Measurements from ENCODE around the gene ALKBH8. TPM values are rescaled to one million over a fixed set of nuclear protein-coding genes. Genes with fewer than 3 reads are reported as not detected.
A peak's percentile ranks its signal among the peaks of the same experiment; 100 is the strongest.

The ALKBH8 gene
- polyA plus RNA-seq, 2 of the 4 experiments (the other 2 are of a cell fraction) = 6.5 to 10.8 TPM

DNA sequence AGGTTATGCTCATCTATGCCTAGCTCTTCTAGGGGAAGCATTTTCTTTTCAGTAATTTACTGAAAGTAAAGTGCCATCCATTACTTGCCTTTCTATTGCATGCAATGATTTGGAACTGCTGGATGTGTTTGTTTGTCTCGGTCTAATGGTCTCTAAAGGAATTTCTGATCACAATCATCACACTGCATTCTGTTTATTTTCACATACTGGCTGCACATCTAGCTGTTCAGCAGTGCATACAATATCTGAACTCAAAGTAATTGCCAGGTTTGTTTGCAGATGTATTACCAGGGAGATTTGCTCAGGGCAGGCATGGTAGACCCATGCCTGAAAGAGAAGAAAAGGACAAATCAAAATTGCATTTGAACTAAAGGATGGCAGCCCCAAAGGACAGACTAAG is 71.5 kb downstream of the ALKBH8 start:
- TF ChIP-seq, protein P1, sequence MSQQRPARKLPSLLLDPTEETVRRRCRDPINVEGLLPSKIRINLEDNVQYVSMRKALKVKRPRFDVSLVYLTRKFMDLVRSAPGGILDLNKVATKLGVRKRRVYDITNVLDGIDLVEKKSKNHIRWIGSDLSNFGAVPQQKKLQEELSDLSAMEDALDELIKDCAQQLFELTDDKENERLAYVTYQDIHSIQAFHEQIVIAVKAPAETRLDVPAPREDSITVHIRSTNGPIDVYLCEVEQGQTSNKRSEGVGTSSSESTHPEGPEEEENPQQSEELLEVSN (IDR thresholded peaks at IDR 0.05; ENCODE audit: borderline replicate concordance, low read depth) = no peak
- TF ChIP-seq, protein P2, sequence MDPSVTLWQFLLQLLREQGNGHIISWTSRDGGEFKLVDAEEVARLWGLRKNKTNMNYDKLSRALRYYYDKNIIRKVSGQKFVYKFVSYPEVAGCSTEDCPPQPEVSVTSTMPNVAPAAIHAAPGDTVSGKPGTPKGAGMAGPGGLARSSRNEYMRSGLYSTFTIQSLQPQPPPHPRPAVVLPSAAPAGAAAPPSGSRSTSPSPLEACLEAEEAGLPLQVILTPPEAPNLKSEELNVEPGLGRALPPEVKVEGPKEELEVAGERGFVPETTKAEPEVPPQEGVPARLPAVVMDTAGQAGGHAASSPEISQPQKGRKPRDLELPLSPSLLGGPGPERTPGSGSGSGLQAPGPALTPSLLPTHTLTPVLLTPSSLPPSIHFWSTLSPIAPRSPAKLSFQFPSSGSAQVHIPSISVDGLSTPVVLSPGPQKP (IDR thresholded peaks at IDR 0.05; ENCODE audit: low read depth, low read length) = no peak
- TF ChIP-seq, protein P3, sequence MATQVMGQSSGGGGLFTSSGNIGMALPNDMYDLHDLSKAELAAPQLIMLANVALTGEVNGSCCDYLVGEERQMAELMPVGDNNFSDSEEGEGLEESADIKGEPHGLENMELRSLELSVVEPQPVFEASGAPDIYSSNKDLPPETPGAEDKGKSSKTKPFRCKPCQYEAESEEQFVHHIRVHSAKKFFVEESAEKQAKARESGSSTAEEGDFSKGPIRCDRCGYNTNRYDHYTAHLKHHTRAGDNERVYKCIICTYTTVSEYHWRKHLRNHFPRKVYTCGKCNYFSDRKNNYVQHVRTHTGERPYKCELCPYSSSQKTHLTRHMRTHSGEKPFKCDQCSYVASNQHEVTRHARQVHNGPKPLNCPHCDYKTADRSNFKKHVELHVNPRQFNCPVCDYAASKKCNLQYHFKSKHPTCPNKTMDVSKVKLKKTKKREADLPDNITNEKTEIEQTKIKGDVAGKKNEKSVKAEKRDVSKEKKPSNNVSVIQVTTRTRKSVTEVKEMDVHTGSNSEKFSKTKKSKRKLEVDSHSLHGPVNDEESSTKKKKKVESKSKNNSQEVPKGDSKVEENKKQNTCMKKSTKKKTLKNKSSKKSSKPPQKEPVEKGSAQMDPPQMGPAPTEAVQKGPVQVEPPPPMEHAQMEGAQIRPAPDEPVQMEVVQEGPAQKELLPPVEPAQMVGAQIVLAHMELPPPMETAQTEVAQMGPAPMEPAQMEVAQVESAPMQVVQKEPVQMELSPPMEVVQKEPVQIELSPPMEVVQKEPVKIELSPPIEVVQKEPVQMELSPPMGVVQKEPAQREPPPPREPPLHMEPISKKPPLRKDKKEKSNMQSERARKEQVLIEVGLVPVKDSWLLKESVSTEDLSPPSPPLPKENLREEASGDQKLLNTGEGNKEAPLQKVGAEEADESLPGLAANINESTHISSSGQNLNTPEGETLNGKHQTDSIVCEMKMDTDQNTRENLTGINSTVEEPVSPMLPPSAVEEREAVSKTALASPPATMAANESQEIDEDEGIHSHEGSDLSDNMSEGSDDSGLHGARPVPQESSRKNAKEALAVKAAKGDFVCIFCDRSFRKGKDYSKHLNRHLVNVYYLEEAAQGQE (IDR thresholded peaks at IDR 0.05) = no peak
- TF ChIP-seq, protein P4, sequence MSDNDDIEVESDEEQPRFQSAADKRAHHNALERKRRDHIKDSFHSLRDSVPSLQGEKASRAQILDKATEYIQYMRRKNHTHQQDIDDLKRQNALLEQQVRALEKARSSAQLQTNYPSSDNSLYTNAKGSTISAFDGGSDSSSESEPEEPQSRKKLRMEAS (IDR thresholded peaks at IDR 0.05) = no peak
- TF ChIP-seq MAFK (IDR thresholded peaks at IDR 0.05; ENCODE audit: partially characterized antibody) = no peak
- TF ChIP-seq CHD4 (IDR thresholded peaks at IDR 0.05; ENCODE audit: borderline replicate concordance) = no peak
- ATAC-seq (no peak), FAIRE-seq (no peak), DNase-seq (ENCODE audit: low read depth in 1 of 2, low spot score in 1 of 2) (no peak)
- Histone ChIP-seq H3K9me3 (no peaks in the 10 kb centered on the region), H3K4me3 (no peak overlapping the region), H3K27ac (no peak overlapping the region), H3K4me2 (no peak overlapping the region), H3K4me1 (peaks cover 9% of the 10 kb centered on the region; the same call in 1 of the 3 replicates)
- 40% methylated on average over 1 of the region's 1 CpG for WGBS (ENCODE audit: missing lambda C conversion rate)
- CTCF ChIA-PET = no interaction called here
- POLR2A ChIA-PET = interaction anchor here (1.0 kb wide), 1 partner anchor 36 kb away, joined by 3 read pairs; the partner anchor contains the start of gene CWF19L2

DNA sequence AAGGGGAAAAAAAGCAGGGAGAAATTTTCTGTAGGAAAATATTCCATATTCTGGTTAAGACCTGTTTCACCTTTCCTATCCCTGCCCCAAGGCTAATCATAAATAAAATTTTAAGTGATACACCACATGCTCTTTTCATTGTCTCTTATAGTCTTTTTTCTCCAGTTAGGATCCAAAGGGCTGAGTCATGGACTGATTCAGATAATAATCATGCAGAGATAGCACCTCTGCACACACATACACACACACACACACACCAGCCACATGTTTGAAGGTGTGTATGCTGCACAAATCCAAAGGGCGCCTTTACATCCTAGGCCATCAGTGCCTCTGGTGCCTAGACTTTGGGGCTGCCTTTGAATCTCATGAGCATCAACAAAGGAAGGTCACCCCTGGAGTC is 72.4 kb downstream of the ALKBH8 start:
- H3K27ac ChIP-seq = peak overlapping the region in 1 of 2 experiments; percentile 4; a peak in 1 of 6 replicates
- peak overlapping the region; percentile 31; the same call in 2 of the 3 replicates for H3K4me2 ChIP-seq
- TF ChIP-seq, protein P4 (IDR thresholded peaks at IDR 0.05) = 0 out of 2 replicates have a peak, but pooled peaks have one; percentile 19
- TF ChIP-seq JUNB (IDR thresholded peaks at IDR 0.05) (peak; percentile 52), MYC (IDR thresholded peaks at IDR 0.05; ENCODE audit: borderline replicate concordance, low read length) (no peak), ESRRA (IDR thresholded peaks at IDR 0.05; ENCODE audit: borderline replicate concordance, low read length) (no peak), SMC3 (IDR thresholded peaks at IDR 0.05) (no peak), SREBF2 (IDR thresholded peaks at IDR 0.05) (no peak), CHD2 (IDR thresholded peaks at IDR 0.05; ENCODE audit: low read length, partially characterized antibody) (no peak), MAFK (IDR thresholded peaks at IDR 0.05; ENCODE audit: partially characterized antibody) (peak; percentile 2), KDM5A (IDR thresholded peaks at IDR 0.05) (no peak), FOSL2 (IDR thresholded peaks at IDR 0.05) (no peak), FOSL2 (CRISPR knock-in tag; IDR thresholded peaks at IDR 0.05) (peak; percentile 40; the same call in 1 of the 2 replicates), MAZ (IDR thresholded peaks at IDR 0.05; ENCODE audit: borderline replicate concordance, low read depth, low read length) (no peak), CBX8 (IDR thresholded peaks at IDR 0.05) (no peak), CBX2 (IDR thresholded peaks at IDR 0.05; ENCODE audit: borderline replicate concordance, low read depth) (no peak), FOSB (CRISPR knock-in tag; IDR thresholded peaks at IDR 0.05) (no peak), TFCP2L1 (CRISPR knock-in tag; IDR thresholded peaks at IDR 0.05) (no peak)
- TF ChIP-seq, protein P5, sequence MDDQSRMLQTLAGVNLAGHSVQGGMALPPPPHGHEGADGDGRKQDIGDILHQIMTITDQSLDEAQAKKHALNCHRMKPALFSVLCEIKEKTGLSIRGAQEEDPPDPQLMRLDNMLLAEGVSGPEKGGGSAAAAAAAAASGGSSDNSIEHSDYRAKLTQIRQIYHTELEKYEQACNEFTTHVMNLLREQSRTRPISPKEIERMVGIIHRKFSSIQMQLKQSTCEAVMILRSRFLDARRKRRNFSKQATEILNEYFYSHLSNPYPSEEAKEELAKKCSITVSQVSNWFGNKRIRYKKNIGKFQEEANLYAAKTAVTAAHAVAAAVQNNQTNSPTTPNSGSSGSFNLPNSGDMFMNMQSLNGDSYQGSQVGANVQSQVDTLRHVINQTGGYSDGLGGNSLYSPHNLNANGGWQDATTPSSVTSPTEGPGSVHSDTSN (IDR thresholded peaks at IDR 0.05) = no peak
- TF ChIP-seq, protein P6, sequence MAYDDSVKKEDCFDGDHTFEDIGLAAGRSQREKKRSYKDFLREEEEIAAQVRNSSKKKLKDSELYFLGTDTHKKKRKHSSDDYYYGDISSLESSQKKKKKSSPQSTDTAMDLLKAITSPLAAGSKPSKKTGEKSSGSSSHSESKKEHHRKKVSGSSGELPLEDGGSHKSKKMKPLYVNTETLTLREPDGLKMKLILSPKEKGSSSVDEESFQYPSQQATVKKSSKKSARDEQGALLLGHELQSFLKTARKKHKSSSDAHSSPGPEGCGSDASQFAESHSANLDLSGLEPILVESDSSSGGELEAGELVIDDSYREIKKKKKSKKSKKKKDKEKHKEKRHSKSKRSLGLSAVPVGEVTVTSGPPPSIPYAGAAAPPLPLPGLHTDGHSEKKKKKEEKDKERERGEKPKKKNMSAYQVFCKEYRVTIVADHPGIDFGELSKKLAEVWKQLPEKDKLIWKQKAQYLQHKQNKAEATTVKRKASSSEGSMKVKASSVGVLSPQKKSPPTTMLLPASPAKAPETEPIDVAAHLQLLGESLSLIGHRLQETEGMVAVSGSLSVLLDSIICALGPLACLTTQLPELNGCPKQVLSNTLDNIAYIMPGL (CRISPR knock-in tag; IDR thresholded peaks at IDR 0.05; ENCODE audit: borderline replicate concordance) = no peak
- peaks cover 9% of the 10 kb centered on the region; the same call in 1 of the 3 replicates for H3K4me1 ChIP-seq
- ATAC-seq (peak in 1 of 2 experiments; percentile 45; a peak in 2 of 6 replicates), FAIRE-seq (no peak), DNase-seq (ENCODE audit: low read depth in 1 of 2, low spot score in 1 of 2) (peak; percentile 6 to 31)
- ChIA-PET CTCF (no interaction called here), POLR2A (interaction anchor here (1.0 kb wide), 1 partner anchor 35 kb away, joined by 3 read pairs; the partner anchor contains the start of gene CWF19L2)
- WGBS (ENCODE audit: missing lambda C conversion rate) = 57% methylated on average over 1 of the region's 1 CpG
- H3K9me3 ChIP-seq = no peaks in the 10 kb centered on the region
- H3K4me3 ChIP-seq = no peak overlapping the region
